Activated T-cell treated with anti-CD3 and anti-CD28 coated beads, Interleukin-2, amount 50 U/mL, for 24 hours (primary cell): ENCODE results near the gene TSHZ3.

Experiments
- DNase-seq: peaks from one replicate; pipeline ENCODE4 v3.0.0-alpha.2; 2020
- H3K27ac Mint-ChIP-seq: 2 replicates; pipeline ENCODE4 v1.8.0; 2020; ENCODE audit warnings: mild to moderate bottlenecking, mixed read lengths
- H3K27me3 Mint-ChIP-seq: 2 replicates; pipeline ENCODE4 v1.8.0; 2020; ENCODE audit warnings: mixed read lengths
- H3K36me3 Mint-ChIP-seq: 2 replicates; pipeline ENCODE4 v1.8.0; 2020; ENCODE audit warnings: low read depth, mixed read lengths
- H3K4me1 Mint-ChIP-seq: 2 replicates; pipeline ENCODE4 v1.8.0; 2020; ENCODE audit warnings: low read depth, mixed read lengths
- H3K4me3 Mint-ChIP-seq: 2 replicates; pipeline ENCODE4 v1.8.0; 2020; ENCODE audit warnings: mild to moderate bottlenecking, moderate library complexity, mixed read lengths
- H3K9me3 Mint-ChIP-seq: 2 replicates; pipeline ENCODE4 v1.8.0; 2020; ENCODE audit warnings: mixed read lengths

The TSHZ3 gene

DNA sequence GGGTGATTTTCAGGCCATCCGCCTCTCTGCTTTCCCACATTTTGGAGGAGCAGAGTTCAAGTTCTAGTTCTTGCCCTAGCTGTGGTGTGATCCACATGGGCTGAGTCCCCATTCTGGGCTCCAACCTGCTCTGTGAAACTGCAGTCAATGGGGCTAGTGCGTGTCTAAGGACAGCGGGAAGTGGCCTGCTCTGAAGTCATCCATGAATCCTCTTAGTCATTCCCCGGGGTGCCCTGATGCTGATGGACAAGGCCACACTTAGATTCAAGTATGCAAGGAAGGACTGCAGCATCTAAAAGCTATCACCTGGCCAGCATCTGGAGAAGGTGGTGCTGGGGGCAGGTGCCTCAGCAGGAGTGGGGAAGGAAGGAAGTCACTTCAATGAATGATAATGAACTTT lies 94.6 kb downstream of the TSHZ3 start:
- DNase-seq: no peak
- Mint-ChIP-seq H3K9me3 (no peaks in the 10 kb centered on the region), H3K27me3 (peaks cover 18% of the 10 kb centered on the region), H3K36me3 (no peaks in the 10 kb centered on the region), H3K4me1 (peaks cover 6% of the 10 kb centered on the region), H3K27ac (no peak overlapping the region), H3K4me3 (no peak overlapping the region)

DNA sequence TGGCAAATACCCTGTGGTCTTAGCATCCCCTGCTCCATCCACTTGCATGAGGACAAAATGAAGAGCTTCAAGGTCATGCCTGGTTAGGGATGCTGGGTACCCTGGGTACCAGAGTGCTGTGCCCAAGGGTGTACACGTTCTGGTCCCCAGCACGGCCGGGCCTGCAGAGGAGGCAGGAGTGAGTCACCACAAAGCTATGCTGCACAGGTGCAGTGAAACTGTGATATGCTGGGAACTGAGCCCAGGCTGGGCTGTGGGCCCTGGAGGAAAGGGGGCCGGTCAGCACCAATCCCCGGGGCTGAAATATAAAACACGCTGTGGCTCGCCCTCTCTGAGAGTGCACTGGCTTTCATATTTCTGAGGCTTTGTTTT lies 95.1 kb downstream of the TSHZ3 start:
- Mint-ChIP-seq H3K27ac (no peak overlapping the region), H3K4me3 (no peak overlapping the region), H3K36me3 (no peaks in the 10 kb centered on the region), H3K27me3 (peaks cover 15% of the 10 kb centered on the region), H3K9me3 (no peaks in the 10 kb centered on the region), H3K4me1 (peaks cover 6% of the 10 kb centered on the region)
- no peak for DNase-seq

DNA sequence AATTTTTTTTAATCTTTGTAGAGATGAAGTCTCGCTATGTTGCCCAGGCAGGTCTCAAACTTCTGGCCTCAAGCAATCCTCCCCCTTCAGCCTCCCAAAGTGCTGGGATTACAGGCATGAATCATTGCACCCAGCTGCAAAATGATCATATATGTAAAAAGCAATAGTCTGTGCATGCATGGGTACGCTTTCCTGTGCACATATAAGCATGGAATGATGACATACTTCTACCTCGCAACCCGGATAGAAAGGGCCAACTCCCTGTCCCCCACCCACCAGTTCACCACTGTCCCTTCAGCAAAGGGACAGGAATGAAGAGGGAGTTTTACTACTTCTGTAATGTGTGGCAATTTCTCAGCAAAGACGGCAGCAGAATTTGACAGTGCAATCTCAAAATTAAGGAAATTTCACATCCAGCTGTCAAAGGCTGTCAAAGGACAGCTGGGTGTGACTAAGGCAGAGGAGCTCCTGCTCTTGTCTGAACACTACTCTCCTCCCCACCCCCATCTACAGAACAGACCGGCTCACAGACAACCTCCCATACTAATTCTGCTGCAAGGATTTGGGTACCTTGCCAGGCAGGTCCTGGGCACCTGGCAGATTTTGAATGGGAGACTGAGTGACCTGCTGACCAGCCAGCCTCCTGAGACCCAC lies 95.6 kb downstream of the TSHZ3 start:
- DNase-seq: no peak
- H3K36me3 Mint-ChIP-seq: no peaks in the 10 kb centered on the region
- H3K27me3 Mint-ChIP-seq: peaks cover 17% of the 10 kb centered on the region
- no peaks in the 10 kb centered on the region for H3K9me3 Mint-ChIP-seq
- peaks cover 6% of the 10 kb centered on the region for H3K4me1 Mint-ChIP-seq
- H3K27ac Mint-ChIP-seq: no peak overlapping the region
- no peak overlapping the region for H3K4me3 Mint-ChIP-seq

DNA sequence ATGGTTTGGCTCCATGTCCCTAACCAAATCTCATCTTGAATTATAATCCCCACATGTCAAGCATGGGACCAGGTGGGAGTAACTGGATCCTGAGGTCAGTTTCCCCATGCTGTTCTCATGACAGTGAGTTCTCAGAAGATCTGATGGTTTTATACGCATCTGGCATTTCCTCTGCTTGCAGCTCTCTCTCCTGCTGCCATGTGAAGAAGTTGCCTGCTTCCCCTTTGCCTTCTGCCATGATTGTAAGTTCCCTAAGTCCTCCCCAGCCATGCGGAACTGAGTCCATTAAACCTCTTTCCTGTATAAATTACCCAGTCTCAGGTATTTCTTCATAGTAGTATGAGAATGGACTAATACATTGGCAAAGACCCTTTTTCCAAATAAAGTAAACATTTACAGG lies 96.8 kb downstream of the TSHZ3 start:
- DNase-seq: no peak
- no peak overlapping the region for H3K27ac Mint-ChIP-seq
- no peaks in the 10 kb centered on the region for H3K36me3 Mint-ChIP-seq
- H3K9me3 Mint-ChIP-seq: no peaks in the 10 kb centered on the region
- peaks cover 18% of the 10 kb centered on the region for H3K27me3 Mint-ChIP-seq
- no peak overlapping the region for H3K4me3 Mint-ChIP-seq
- H3K4me1 Mint-ChIP-seq: peaks cover 6% of the 10 kb centered on the region

DNA sequence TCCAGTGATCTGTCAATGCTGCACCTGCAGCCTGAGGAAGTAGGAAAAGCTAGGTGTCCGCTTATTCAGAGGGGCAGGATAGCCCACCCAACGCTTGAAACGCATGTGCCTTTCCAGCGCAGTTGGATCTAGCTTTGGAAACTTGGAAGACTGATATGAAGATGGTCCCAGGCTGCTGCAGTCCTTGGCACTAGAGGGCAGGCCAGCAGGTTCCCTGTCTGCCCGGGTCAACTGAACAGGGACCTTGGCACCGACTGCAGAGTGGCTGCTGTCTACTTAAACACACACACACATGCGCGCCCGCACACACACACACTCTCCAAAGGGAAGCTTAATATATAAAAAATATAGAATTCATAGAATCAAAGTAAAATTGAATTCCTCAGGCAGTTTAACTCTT lies 100.0 kb downstream of the TSHZ3 start:
- Mint-ChIP-seq H3K4me3 (no peak overlapping the region), H3K4me1 (no peaks in the 10 kb centered on the region), H3K9me3 (no peaks in the 10 kb centered on the region), H3K36me3 (no peaks in the 10 kb centered on the region), H3K27me3 (peaks cover 19% of the 10 kb centered on the region), H3K27ac (no peak overlapping the region)
- DNase-seq: no peak

DNA sequence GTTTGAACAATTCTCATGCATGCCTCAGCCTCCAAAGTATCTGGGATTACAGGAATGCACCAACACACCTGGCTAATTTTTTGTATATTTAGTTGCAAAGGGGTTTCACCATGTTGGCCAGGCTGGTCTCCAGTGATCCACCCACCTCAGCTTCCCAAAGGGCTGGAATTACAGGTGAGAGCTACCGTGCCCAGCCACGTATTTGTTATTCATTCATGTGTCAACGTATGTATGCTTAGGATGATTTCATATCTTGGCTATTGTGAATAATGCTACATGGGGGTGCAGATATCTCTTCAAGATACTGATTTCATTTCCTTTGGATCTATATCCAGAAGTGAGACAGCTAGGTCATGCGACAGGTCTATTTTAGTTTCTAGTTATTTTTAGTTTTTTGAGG lies 113.4 kb downstream of the TSHZ3 start:
- H3K9me3 Mint-ChIP-seq: peaks cover 5% of the 10 kb centered on the region
- peaks cover 23% of the 10 kb centered on the region for H3K27me3 Mint-ChIP-seq
- H3K27ac Mint-ChIP-seq: no peak overlapping the region
- H3K36me3 Mint-ChIP-seq: no peaks in the 10 kb centered on the region
- peaks cover 3% of the 10 kb centered on the region for H3K4me1 Mint-ChIP-seq
- H3K4me3 Mint-ChIP-seq: no peak overlapping the region
- DNase-seq: no peak

DNA sequence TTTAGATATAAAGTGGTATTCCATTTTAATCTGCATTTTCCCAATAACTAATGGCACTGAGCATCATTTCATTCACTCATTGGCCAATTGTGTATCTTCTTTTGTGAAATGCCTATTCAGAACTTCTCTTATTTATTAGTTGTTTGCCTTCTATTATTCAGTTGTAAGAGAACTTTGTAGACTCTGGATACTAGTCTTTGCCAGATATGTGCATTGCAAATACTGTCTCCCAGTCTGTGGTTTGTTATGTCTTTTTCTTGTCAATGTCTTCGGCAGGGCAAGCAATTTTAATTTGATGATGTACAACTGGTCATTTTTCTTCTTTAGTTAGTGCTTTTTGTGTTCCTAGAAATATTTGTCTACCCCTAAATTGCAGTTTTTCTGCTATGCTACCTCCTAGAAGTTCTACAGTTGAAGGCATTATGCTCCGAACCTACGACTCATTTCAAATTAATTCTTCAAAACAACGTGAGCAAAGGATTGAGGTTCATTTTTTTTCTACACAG lies 115.9 kb downstream of the TSHZ3 start:
- no peak overlapping the region for H3K27ac Mint-ChIP-seq

DNA sequence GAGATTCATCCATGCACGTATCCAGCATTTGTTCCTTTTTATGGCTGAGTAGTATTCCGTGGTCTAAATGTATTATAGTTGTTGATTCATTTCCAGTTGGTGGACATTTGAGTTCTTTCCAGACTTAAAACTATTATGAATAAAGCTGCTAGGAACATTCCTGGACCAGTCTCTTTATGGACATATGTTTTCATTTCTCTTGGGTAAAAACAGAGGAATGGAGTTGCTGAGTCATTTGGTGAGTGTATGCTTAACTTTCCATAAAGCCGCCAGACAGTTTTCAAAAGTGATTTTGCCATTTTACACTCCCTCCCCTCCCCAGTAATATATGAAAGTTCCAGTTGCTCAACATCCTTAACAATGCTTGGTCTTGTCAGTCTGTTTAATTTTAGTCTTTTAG lies 116.4 kb downstream of the TSHZ3 start:
- Mint-ChIP-seq H3K27me3 (peaks cover 24% of the 10 kb centered on the region), H3K9me3 (no peaks in the 10 kb centered on the region), H3K4me1 (peaks cover 3% of the 10 kb centered on the region), H3K36me3 (no peaks in the 10 kb centered on the region), H3K27ac (no peak overlapping the region), H3K4me3 (no peak overlapping the region)
- DNase-seq: no peak

More for the DNA sequence above, 115.9 kb downstream of the TSHZ3 start:
- H3K9me3 Mint-ChIP-seq: no peaks in the 10 kb centered on the region
- H3K4me1 Mint-ChIP-seq: peaks cover 3% of the 10 kb centered on the region
- no peak for DNase-seq
- H3K4me3 Mint-ChIP-seq: no peak overlapping the region
- H3K36me3 Mint-ChIP-seq: no peaks in the 10 kb centered on the region
- peaks cover 26% of the 10 kb centered on the region for H3K27me3 Mint-ChIP-seq

DNA sequence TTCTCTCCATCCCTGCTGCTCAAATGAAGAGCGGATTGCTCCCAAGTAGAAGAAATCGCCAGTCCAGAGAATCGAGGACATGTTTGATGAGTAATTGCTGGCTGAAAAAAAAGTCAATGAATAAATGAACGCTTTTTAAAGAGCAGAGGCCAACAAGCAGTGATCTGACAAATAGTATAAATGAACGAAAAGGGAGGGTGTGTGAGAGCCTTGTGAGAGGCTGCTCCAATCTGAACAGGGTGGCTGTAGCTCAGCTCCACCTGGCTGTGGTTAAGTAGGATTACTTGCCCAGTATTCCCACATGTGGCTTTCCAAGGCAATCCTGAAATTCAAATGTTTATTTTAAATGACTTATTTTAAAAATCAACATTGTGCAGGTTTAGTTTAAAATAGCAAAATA lies 117.1 kb downstream of the TSHZ3 start:
- no peak for DNase-seq
- Mint-ChIP-seq H3K36me3 (no peaks in the 10 kb centered on the region), H3K4me3 (no peak overlapping the region), H3K4me1 (peaks cover 3% of the 10 kb centered on the region), H3K27me3 (peaks cover 26% of the 10 kb centered on the region), H3K27ac (no peak overlapping the region), H3K9me3 (no peaks in the 10 kb centered on the region)

DNA sequence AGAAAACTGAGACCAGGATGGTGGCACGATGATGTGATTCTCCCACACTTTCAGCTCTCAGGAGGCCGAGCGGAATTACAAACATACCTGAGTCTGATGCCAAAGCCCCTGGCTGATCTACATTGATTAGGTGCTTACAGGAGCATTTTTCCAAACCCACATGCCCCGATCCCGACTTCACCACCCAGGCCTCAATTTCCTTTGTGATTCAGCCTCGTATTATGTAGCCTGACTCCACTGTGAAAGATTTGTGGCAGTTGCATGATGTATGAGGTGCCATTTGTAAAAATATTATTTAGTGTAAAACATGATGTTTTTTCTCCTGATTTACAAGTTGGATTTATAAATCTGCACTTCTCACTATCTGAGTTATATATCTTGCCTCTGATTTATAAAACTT lies 118.0 kb downstream of the TSHZ3 start:
- H3K27ac Mint-ChIP-seq: no peak overlapping the region
- H3K4me1 Mint-ChIP-seq: peaks cover 6% of the 10 kb centered on the region
- H3K4me3 Mint-ChIP-seq: no peak overlapping the region
- H3K9me3 Mint-ChIP-seq: peaks cover 3% of the 10 kb centered on the region
- peaks cover 22% of the 10 kb centered on the region for H3K27me3 Mint-ChIP-seq
- DNase-seq: no peak
- H3K36me3 Mint-ChIP-seq: no peaks in the 10 kb centered on the region

DNA sequence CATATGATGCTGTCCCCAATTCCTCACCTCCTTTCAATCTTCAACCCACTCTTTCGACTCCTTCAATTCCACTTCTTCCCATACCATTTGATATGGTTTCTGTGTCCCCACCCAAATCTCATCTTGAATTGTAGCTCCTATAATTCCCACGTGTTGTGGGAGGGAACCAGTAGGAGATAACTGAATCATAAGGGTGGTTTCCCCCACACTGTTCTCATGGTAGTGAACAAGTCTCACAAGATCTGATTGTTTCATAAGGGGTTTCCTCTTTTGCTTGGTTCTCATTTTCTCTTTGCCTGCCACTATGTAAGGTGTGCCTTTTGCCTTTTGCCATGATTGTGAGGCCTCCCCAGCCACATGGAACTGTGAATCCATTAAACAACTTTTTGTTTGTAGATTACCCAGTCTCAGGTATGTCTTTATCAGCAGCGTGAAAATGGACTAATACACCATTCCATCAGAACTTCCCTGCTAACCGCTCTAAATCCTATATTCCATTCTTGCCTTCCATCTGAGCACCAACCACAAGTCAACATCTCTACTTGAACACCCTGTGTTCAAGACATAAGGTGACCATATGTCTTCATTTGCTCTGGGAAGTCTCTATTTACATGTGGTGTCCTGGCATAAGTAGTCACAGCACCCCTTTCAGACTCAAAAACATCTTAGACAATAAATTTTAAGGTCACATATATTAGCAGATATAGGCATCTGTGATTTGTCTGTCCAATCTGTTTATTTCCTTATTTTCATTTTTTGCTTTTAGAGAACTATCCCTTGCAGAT lies 122.9 kb downstream of the TSHZ3 start:
- no peaks in the 10 kb centered on the region for H3K36me3 Mint-ChIP-seq
- DNase-seq: no peak
- no peak overlapping the region for H3K27ac Mint-ChIP-seq
- H3K27me3 Mint-ChIP-seq: peaks cover 8% of the 10 kb centered on the region
- peaks cover 9% of the 10 kb centered on the region for H3K9me3 Mint-ChIP-seq
- peaks cover 10% of the 10 kb centered on the region for H3K4me1 Mint-ChIP-seq
- no peak overlapping the region for H3K4me3 Mint-ChIP-seq
